ENCODE results near the gene CCDC150.
A peak's percentile ranks its signal among the peaks of the same experiment; 100 is the strongest.

The CCDC150 gene

GRCh38 chr2:196592911-196593881, 46.3 kb upstream of the CCDC150 start, which contains the start of gene HECW2:
Gene HECW2, minus strand, starts transcription at chr2:196593554.
- H3K9me3 Mint-ChIP-seq: no peaks in the 10 kb centered on the region
- peak within 1 kb of the TSS; percentile 91 to 97 (median 94) for H3K4me3 Mint-ChIP-seq
- TF ChIP-seq, protein P1, sequence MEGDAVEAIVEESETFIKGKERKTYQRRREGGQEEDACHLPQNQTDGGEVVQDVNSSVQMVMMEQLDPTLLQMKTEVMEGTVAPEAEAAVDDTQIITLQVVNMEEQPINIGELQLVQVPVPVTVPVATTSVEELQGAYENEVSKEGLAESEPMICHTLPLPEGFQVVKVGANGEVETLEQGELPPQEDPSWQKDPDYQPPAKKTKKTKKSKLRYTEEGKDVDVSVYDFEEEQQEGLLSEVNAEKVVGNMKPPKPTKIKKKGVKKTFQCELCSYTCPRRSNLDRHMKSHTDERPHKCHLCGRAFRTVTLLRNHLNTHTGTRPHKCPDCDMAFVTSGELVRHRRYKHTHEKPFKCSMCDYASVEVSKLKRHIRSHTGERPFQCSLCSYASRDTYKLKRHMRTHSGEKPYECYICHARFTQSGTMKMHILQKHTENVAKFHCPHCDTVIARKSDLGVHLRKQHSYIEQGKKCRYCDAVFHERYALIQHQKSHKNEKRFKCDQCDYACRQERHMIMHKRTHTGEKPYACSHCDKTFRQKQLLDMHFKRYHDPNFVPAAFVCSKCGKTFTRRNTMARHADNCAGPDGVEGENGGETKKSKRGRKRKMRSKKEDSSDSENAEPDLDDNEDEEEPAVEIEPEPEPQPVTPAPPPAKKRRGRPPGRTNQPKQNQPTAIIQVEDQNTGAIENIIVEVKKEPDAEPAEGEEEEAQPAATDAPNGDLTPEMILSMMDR (IDR thresholded peaks at IDR 0.05; ENCODE audit: unreplicated experiment in 3 of 3): no peak
- peaks cover 17% of the 10 kb centered on the region for H3K4me1 Mint-ChIP-seq
- peaks cover 19% of the 10 kb centered on the region for H3K27me3 Mint-ChIP-seq (ENCODE audit: low read depth)
- H3K36me3 Mint-ChIP-seq (ENCODE audit: low read depth): no peaks in the 10 kb centered on the region
- peak within 1 kb of the TSS; percentile 88 to 98 (median 96) for H3K27ac Mint-ChIP-seq

- H3K4me1 Mint-ChIP-seq: peaks cover 17% of the 10 kb centered on the region
- TF ChIP-seq, protein P1 (IDR thresholded peaks at IDR 0.05; ENCODE audit: unreplicated experiment in 3 of 3): no peak
- H3K9me3 Mint-ChIP-seq: no peaks in the 10 kb centered on the region
- peak overlapping the region; percentile 71 to 96 (median 90) for H3K27ac Mint-ChIP-seq
- H3K4me3 Mint-ChIP-seq: peak overlapping the region; percentile 71 to 91 (median 89)
- H3K36me3 Mint-ChIP-seq (ENCODE audit: low read depth): no peaks in the 10 kb centered on the region
- H3K27me3 Mint-ChIP-seq (ENCODE audit: low read depth): peaks cover 19% of the 10 kb centered on the region
Measured at GRCh38 chr2:196594158-196594557, 45.4 kb upstream of the CCDC150 start.

GRCh38 chr2:196597531-196597930, 42.0 kb upstream of the CCDC150 start:
- no peak overlapping the region for H3K27ac Mint-ChIP-seq
- peaks cover 19% of the 10 kb centered on the region for H3K27me3 Mint-ChIP-seq (ENCODE audit: low read depth)
- H3K36me3 Mint-ChIP-seq (ENCODE audit: low read depth): no peaks in the 10 kb centered on the region
- no peaks in the 10 kb centered on the region for H3K4me1 Mint-ChIP-seq
- H3K4me3 Mint-ChIP-seq: no peak overlapping the region
- TF ChIP-seq, protein P1 (IDR thresholded peaks at IDR 0.05; ENCODE audit: unreplicated experiment in 3 of 3): no peak
- no peaks in the 10 kb centered on the region for H3K9me3 Mint-ChIP-seq

DNA sequence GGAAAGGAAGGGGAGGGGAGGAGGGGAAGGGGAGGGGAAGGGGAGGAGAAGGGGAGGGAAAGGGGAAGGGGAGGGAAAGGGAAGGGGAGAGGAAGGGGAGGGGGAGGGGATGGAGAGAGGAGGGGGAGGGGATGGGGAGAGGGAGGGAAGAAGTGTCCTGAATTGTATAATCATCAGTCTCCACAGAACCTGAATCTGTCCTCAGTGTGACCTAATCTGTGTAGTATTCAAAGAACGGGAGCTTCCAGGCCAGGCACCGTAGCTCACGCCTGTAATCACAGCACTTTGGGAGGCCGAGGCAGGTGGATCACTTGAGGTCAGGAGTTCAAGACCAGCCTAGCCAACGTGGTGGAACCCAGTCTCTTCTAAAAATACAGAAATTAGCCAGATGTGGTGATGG, 41.1 kb upstream of the CCDC150 start:
- TF ChIP-seq, protein P1 (IDR thresholded peaks at IDR 0.05; ENCODE audit: unreplicated experiment in 3 of 3): no peak
- H3K27me3 Mint-ChIP-seq (ENCODE audit: low read depth): peaks cover 18% of the 10 kb centered on the region
- no peaks in the 10 kb centered on the region for H3K36me3 Mint-ChIP-seq (ENCODE audit: low read depth)
- no peaks in the 10 kb centered on the region for H3K4me1 Mint-ChIP-seq
- no peaks in the 10 kb centered on the region for H3K9me3 Mint-ChIP-seq
- no peak overlapping the region for H3K4me3 Mint-ChIP-seq
- H3K27ac Mint-ChIP-seq: no peak overlapping the region

- H3K4me3 Mint-ChIP-seq: no peak overlapping the region
- peaks cover 14% of the 10 kb centered on the region for H3K27me3 Mint-ChIP-seq (ENCODE audit: low read depth)
- no peaks in the 10 kb centered on the region for H3K9me3 Mint-ChIP-seq
- TF ChIP-seq, protein P1 (IDR thresholded peaks at IDR 0.05; ENCODE audit: unreplicated experiment in 3 of 3): no peak
- no peak overlapping the region for H3K27ac Mint-ChIP-seq
- H3K36me3 Mint-ChIP-seq (ENCODE audit: low read depth): no peaks in the 10 kb centered on the region
- no peaks in the 10 kb centered on the region for H3K4me1 Mint-ChIP-seq
Measured at GRCh38 chr2:196598846-196599245, 40.7 kb upstream of the CCDC150 start.

All from nephron (organoid).